Measurements from ENCODE around the gene DARS1.

The DARS1 gene

DNA sequence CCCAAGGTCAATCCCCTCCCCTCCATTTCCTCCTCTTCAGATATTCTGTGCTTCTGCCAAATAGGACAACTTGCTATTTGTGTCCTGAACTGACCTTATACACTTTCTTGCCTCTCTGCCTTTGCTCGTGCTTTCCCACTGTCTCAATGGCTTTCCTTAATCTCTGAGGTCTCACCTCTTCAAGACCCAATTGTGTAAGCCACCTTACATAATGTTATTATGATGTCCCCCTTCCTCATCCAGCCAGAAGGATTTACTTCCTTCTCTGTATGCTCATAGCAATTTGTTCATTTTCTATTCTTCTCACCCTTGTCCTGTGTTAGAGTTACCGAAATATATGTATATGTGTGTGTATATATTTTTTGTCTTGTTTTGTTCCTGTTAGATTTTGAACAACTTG, 26.9 kb upstream of the DARS1 start:
- peaks cover 99% of the 10 kb centered on the region in 2 experiments for H3K4me1 ChIP-seq (ENCODE audit: control insufficient read depth in 1 of 2, insufficient read depth in 1 of 2, low read depth in 1 of 2, low read length in 1 of 2)
- peak overlapping the region; percentile 14 to 64 for H3K4me3 ChIP-seq (ENCODE audit: low read depth in 1 of 2, low read length in 1 of 2)
- TF ChIP-seq, protein P1, sequence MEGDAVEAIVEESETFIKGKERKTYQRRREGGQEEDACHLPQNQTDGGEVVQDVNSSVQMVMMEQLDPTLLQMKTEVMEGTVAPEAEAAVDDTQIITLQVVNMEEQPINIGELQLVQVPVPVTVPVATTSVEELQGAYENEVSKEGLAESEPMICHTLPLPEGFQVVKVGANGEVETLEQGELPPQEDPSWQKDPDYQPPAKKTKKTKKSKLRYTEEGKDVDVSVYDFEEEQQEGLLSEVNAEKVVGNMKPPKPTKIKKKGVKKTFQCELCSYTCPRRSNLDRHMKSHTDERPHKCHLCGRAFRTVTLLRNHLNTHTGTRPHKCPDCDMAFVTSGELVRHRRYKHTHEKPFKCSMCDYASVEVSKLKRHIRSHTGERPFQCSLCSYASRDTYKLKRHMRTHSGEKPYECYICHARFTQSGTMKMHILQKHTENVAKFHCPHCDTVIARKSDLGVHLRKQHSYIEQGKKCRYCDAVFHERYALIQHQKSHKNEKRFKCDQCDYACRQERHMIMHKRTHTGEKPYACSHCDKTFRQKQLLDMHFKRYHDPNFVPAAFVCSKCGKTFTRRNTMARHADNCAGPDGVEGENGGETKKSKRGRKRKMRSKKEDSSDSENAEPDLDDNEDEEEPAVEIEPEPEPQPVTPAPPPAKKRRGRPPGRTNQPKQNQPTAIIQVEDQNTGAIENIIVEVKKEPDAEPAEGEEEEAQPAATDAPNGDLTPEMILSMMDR (IDR thresholded peaks at IDR 0.05): no peak
- no peaks in the 10 kb centered on the region for H3K27me3 ChIP-seq
- peak overlapping the region; percentile 99 for H3K27ac ChIP-seq
- no peaks in the 10 kb centered on the region for H3K9me3 ChIP-seq
- no peaks in the 10 kb centered on the region for H3K36me3 ChIP-seq

DNA sequence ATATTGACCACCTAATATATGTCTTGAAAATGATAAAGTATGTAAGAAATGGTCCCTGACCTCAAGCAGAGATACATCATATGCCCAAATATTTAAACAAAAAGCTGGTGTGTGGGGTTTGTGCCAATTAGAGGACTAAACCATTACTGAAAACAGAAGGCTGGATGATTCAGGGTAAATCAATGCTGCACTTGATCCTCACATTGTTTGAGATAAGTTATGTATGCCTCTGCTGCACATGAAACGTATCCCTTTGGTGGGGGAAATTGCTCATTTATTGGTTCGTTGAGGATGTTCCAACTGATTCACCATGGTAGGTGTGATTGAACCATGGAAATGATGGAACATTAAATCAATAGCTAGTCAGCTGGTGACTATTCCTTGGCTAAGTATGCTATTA, 24.7 kb upstream of the DARS1 start:
- peak overlapping the region; percentile 99 for H3K27ac ChIP-seq
- peaks cover 99 to 100% of the 10 kb centered on the region in 2 experiments for H3K4me1 ChIP-seq (ENCODE audit: control insufficient read depth in 1 of 2, insufficient read depth in 1 of 2, low read depth in 1 of 2, low read length in 1 of 2)
- H3K9me3 ChIP-seq: no peaks in the 10 kb centered on the region
- H3K4me3 ChIP-seq (ENCODE audit: low read depth in 1 of 2, low read length in 1 of 2): peak overlapping the region in 1 of 2 experiments; percentile 45
- TF ChIP-seq, protein P1 (IDR thresholded peaks at IDR 0.05): no peak
- H3K27me3 ChIP-seq: no peaks in the 10 kb centered on the region
- H3K36me3 ChIP-seq: no peaks in the 10 kb centered on the region

DNA sequence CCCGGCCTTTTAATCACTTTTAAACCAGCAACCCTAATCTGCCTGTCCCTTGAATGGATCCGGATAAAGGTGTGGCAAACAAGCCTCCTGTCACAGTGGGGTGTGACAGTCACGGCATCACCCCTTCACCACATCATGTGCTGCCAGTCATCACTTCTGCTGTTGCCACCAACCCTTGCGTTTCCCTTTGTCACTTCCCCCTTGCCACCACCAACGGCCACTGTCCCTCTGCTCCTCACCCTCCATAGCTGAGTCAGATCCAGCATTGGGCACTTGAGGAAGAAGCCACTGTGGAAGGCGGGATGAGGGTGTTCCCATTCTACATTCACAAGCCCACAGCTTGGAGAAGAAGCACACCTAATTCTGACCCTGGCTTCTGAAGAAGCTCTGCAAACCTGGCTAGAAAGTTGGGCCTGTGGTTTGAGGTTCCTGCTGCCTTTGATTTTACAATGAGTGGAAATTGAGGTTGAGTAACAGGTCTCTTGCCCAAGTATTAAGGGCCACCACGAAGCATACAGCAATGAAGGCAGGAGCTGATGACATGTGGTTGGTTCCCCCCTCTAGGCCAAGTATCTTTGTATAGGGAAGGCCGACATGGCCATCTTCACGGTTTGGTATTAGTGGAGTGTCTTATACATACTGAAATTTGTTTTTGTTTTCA, 22.9 kb upstream of the DARS1 start:
- Histone ChIP-seq H3K4me1 (ENCODE audit: control insufficient read depth in 1 of 2, insufficient read depth in 1 of 2, low read depth in 1 of 2, low read length in 1 of 2) (peaks cover 84 to 97% of the 10 kb centered on the region in 2 experiments), H3K27me3 (no peaks in the 10 kb centered on the region), H3K9me3 (no peaks in the 10 kb centered on the region), H3K4me3 (ENCODE audit: low read depth in 1 of 2, low read length in 1 of 2) (peak overlapping the region; percentile 44 to 45), H3K36me3 (no peaks in the 10 kb centered on the region), H3K27ac (peak overlapping the region; percentile 99)
- TF ChIP-seq, protein P1 (IDR thresholded peaks at IDR 0.05): peak; percentile 65

DNA sequence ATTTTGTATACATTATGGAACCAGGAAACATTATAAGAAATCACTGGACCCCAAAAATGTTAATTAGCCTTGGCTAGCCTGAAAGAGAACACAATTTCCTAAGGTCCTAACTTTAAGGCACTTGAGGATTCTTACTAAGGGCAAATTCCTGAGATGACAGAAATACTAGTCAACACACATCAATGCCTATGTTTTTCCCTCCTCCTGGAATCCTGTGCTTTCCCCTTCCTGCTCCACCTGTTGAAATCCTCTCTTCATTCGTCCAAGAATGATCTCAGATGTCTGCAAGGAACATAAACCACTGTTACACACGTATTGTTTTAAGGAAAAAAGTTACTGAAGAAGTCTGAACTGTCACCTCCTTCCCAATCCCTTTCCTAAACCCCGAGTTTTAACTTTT, 21.2 kb upstream of the DARS1 start:
- peak overlapping the region; percentile 99 for H3K27ac ChIP-seq
- H3K9me3 ChIP-seq: no peaks in the 10 kb centered on the region
- H3K36me3 ChIP-seq: no peaks in the 10 kb centered on the region
- no peaks in the 10 kb centered on the region for H3K27me3 ChIP-seq
- H3K4me1 ChIP-seq (ENCODE audit: control insufficient read depth in 1 of 2, insufficient read depth in 1 of 2, low read depth in 1 of 2, low read length in 1 of 2): peaks cover 68 to 83% of the 10 kb centered on the region in 2 experiments
- TF ChIP-seq, protein P1 (IDR thresholded peaks at IDR 0.05): no peak
- peak overlapping the region in 1 of 2 experiments; percentile 35 for H3K4me3 ChIP-seq (ENCODE audit: low read depth in 1 of 2, low read length in 1 of 2)

DNA sequence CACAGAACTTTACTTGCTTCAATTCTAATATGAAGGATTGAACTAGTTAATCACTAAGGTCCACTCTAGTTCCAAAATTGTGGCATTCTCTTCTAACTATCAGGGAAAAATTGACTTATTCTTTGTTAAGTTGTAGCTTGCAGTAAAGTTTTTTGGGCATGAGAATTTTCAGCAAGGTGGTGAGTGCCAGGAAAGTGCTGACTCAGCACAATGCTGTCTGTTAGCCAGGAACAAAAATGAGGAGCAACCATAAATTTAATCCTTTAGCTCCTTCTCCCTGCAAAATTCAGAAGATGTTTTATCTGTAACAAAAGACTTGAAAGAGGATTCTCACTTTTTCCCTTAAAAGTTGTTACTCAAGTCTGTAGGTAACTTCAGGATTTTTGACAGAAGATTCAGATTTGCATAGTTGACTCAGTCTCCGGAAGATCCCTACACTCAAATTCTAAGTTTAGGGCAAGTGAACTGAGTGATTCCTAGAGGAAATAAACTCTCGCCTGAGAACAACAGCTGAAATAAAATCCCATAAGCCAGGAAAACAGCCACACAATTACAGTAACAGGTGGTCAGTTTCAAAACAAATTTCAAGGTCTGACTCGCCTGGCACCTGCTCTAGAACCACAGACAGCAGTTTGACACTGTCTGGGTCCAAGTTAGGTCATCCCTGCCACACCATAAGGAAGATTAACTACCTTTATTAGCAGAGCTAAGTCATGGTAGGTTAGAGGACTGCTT, 20.2 kb upstream of the DARS1 start:
- Histone ChIP-seq H3K9me3 (no peaks in the 10 kb centered on the region), H3K27me3 (no peaks in the 10 kb centered on the region), H3K36me3 (no peaks in the 10 kb centered on the region), H3K27ac (peak overlapping the region; percentile 99), H3K4me3 (ENCODE audit: low read depth in 1 of 2, low read length in 1 of 2) (peak overlapping the region in 1 of 2 experiments; percentile 35), H3K4me1 (ENCODE audit: control insufficient read depth in 1 of 2, insufficient read depth in 1 of 2, low read depth in 1 of 2, low read length in 1 of 2) (peaks cover 58 to 81% of the 10 kb centered on the region in 2 experiments)
- TF ChIP-seq, protein P1 (IDR thresholded peaks at IDR 0.05): no peak

Data from neutrophil (primary cell).